SKM-1 (cell line): ENCODE results near the gene IFT172.
"Not testable (repeated sequence)": the region's sequence is repeated elsewhere in the genome, so short reads cannot be mapped to it uniquely, and the experiment has no call there.

ENCODE experiments used
- DNase-seq: peaks from one replicate; lab custom pipeline; 2025; ENCODE audit not compliant: unreplicated experiment; lab: John Stamatoyannopoulos, UW

The IFT172 gene

GRCh38 chr2:27427863-27428212 is 61.7 kb downstream of the IFT172 start:
- DNase-seq = no peak

- DNase-seq = not testable (repeated sequence)
Measured at GRCh38 chr2:27425039-27425438, 64.5 kb downstream of the IFT172 start.

- DNase-seq = no peak
Measured at GRCh38 chr2:27422958-27423357, 66.6 kb downstream of the IFT172 start.

- no peak for DNase-seq
Measured at GRCh38 chr2:27421660-27422250, 67.8 kb downstream of the IFT172 start.

- DNase-seq = no peak
Measured at GRCh38 chr2:27420996-27421395, 68.5 kb downstream of the IFT172 start.

DNA sequence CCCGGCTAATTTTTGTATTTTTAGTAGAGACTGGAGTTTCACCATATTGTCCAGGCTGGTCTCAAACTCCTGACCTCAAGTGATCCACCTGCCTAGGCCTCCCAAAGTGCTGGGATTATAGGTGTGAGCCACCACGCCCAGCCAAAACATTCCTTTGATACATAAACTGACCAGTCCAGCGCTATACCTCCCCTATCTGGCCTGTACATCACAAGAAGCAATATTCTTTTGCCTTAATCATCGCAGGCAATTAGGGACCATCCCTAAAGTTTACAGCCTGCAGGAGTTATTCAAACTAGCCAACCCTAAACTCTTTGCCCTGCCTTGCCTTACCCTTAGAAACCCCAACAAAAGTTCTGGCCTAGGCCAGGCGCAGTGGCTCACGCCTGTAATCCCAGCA is 73.4 kb downstream of the IFT172 start:
- no peak for DNase-seq

- no peak for DNase-seq
Measured at GRCh38 chr2:27412419-27413152, 77.0 kb downstream of the IFT172 start.

DNA sequence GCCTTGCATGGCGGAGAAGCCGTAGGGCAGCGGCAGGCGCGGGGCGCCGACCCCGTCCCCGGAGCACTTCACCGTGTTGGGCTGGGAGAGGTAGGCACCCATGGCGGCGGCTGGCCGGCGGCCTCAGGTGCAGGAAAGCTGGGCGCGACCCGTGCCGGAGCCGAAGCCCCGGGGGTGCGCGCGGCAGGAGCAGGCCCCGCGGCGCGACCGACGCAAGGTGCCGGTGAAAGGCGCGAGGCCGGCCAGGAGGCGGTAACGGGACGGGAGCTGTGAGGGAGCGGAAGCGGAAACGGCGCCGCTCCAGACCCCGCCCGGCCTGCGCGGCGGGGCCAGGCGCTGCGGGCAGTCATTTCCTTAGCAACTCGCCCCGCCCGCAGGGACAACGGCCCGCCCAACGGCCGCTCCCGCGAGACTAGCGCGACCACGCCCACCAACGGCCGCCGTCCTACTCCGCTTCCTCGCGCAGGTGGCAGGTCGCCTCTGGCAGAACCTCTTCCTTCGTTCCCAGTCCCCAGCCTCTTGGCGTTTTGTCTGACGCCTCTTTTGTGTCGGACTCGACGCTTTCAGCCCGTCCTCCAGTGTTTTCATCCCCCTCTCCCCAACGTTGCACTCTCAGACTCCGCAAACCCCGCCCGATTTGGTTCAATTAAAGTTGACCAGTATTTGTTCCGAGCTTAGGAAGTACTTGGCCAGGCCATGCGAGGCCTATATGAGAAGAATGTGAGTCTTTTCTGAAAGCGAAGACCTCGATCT is 80.0 kb downstream of the IFT172 start, which contains the start of gene PPM1G:
TSS of gene PPM1G (minus strand) at position 271 of the 753 bp plus-strand sequence. CDS start at position 102, 169 bp downstream.
- peak; percentile 87 for DNase-seq

- DNase-seq = no peak
Measured at GRCh38 chr2:27408601-27409320, 80.8 kb downstream of the IFT172 start.

- DNase-seq = no peak
Measured at GRCh38 chr2:27407798-27408491, 81.6 kb downstream of the IFT172 start.

- no peak for DNase-seq
Measured at GRCh38 chr2:27400348-27401135, 89.0 kb downstream of the IFT172 start.

- DNase-seq = no peak
Measured at GRCh38 chr2:27398962-27399361, 90.6 kb downstream of the IFT172 start.
